Measurements from ENCODE around the gene MRPL38.

MRPL38 gene

DNA sequence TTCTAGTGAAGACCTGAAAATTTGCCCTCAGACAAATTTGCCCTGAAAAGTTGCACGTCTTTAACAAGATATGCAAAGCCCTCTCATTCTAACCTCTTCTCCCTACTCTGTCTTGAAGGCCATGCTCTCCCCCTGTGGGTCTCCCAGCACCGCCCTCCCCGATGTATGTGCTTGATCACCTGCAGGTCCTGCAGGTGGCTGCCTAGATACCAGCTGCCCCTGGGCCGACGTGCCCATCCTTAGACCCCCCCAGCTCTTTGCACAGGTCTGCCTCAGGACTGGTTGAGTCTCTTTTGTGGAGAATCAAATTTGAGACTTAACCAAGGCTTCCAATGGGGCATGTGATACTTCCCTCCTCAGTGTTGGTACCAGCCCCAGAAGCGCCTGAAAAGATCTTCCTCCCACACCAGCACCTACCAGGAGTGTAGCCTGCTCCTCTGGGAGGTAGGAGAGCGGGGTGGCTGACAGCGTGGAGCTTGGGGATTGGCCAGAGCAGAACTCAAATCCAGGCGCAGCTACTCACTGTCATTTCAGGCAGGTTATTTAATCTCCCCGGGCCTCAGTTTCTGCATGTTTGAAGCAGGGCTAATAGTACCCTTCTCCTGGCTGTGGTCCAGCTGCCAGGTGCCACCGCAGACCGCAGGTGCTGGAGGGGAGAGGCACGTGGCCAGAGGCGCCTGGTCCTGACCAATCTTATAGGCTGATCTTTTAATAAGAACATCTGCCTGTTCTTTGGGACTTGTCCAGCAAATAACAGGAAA lies 4.5 kb upstream of the MRPL38 start:
- no peak overlapping the region for H2AK5ac ChIP-seq (ENCODE audit: low read length)
- no peak overlapping the region for H3K23ac ChIP-seq (ENCODE audit: low read length)
- no peak overlapping the region for H4K12ac ChIP-seq (ENCODE audit: low read depth, low read length)
- no peak for DNase-seq
- H3K9ac ChIP-seq (ENCODE audit: low read length): peak overlapping the region; percentile 50
- no peak overlapping the region for H2BK120ac ChIP-seq (ENCODE audit: insufficient read depth, low read length, poor library complexity)
- H2BK5ac ChIP-seq (ENCODE audit: low read depth, low read length, poor library complexity): no peak overlapping the region
- no peak overlapping the region for H3K4ac ChIP-seq (ENCODE audit: low read depth, low read length)
- WGBS (ENCODE audit: extremely low coverage, insufficient coverage, insufficient read length): no CpG with 5 or more reads among the region's 14 CpGs
- H3K79me1 ChIP-seq (ENCODE audit: low read length): peaks cover 9% of the 10 kb centered on the region
- peaks cover 0 to 4% of the 10 kb centered on the region in 2 experiments for H3K36me3 ChIP-seq (ENCODE audit: control insufficient read depth in 1 of 2, insufficient read depth in 2 of 2, low read length in 2 of 2)
- no peak overlapping the region for H3K18ac ChIP-seq (ENCODE audit: low read length)
- no peak overlapping the region for H4K8ac ChIP-seq (ENCODE audit: low read depth, low read length)
- peaks cover 3% of the 10 kb centered on the region for H3K79me2 ChIP-seq (ENCODE audit: control insufficient read depth, insufficient read depth, low read length, poor library complexity)
- H3K4me3 ChIP-seq (ENCODE audit: low read depth, low read length): no peak overlapping the region
- H3K4me2 ChIP-seq (ENCODE audit: low read length): no peak overlapping the region
- H3K9me3 ChIP-seq (ENCODE audit: insufficient read depth, low read depth, low read length): no peaks in the 10 kb centered on the region
- no peak overlapping the region for H2AFZ ChIP-seq (ENCODE audit: insufficient read depth, low read length, poor library complexity)
- no peaks in the 10 kb centered on the region for H3K27me3 ChIP-seq (ENCODE audit: insufficient read depth, low read length)
- no peak overlapping the region for H2BK12ac ChIP-seq (ENCODE audit: low read length)
- H3K27ac ChIP-seq (ENCODE audit: low read depth, low read length): no peak overlapping the region
- H3K4me1 ChIP-seq (ENCODE audit: control insufficient read depth in 1 of 2, insufficient read depth in 2 of 2, low read length in 2 of 2): peaks cover 8 to 9% of the 10 kb centered on the region in 2 experiments
- H4K91ac ChIP-seq (ENCODE audit: low read depth, low read length): no peak overlapping the region
- no peak overlapping the region for H3K14ac ChIP-seq (ENCODE audit: low read length)

DNA sequence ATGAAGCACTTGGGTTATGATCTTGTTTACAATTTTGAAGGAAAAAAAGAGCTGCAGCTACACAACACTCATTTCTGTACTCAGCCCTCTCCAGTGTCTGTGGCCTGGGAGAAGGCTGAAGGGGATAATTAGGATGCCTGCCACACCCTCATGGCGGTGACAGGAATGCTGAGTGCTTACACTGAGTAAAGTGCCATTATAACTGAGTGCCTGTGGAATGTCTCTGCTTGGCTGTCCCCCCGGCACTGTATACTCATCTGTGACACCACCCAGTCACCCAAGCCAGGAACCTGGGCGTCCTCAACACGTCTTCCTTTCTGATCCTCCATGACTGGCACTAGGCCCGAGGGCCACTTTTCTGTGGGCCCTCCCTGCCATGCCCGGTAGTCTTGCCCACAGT lies 3.5 kb upstream of the MRPL38 start:
- no peak overlapping the region for H4K91ac ChIP-seq (ENCODE audit: low read depth, low read length)
- H3K4me1 ChIP-seq (ENCODE audit: control insufficient read depth in 1 of 2, insufficient read depth in 2 of 2, low read length in 2 of 2): peaks cover 12 to 13% of the 10 kb centered on the region in 2 experiments
- H3K79me2 ChIP-seq (ENCODE audit: control insufficient read depth, insufficient read depth, low read length, poor library complexity): peaks cover 6% of the 10 kb centered on the region
- H3K4me2 ChIP-seq (ENCODE audit: low read length): no peak overlapping the region
- no peak overlapping the region for H3K9ac ChIP-seq (ENCODE audit: low read length)
- no peaks in the 10 kb centered on the region for H3K27me3 ChIP-seq (ENCODE audit: insufficient read depth, low read length)
- no peak overlapping the region for H3K14ac ChIP-seq (ENCODE audit: low read length)
- no CpG with 5 or more reads among the region's 6 CpGs for WGBS (ENCODE audit: extremely low coverage, insufficient coverage, insufficient read length)
- H3K18ac ChIP-seq (ENCODE audit: low read length): no peak overlapping the region
- peak; percentile 95 to 97 for DNase-seq
- no peak overlapping the region for H2AFZ ChIP-seq (ENCODE audit: insufficient read depth, low read length, poor library complexity)
- H2BK5ac ChIP-seq (ENCODE audit: low read depth, low read length, poor library complexity): no peak overlapping the region
- no peak overlapping the region for H3K4me3 ChIP-seq (ENCODE audit: low read depth, low read length)
- H3K4ac ChIP-seq (ENCODE audit: low read depth, low read length): no peak overlapping the region
- peaks cover 9% of the 10 kb centered on the region for H3K79me1 ChIP-seq (ENCODE audit: low read length)
- H2BK120ac ChIP-seq (ENCODE audit: insufficient read depth, low read length, poor library complexity): no peak overlapping the region
- H3K27ac ChIP-seq (ENCODE audit: low read depth, low read length): no peak overlapping the region
- H4K8ac ChIP-seq (ENCODE audit: low read depth, low read length): no peak overlapping the region
- no peak overlapping the region for H4K12ac ChIP-seq (ENCODE audit: low read depth, low read length)
- no peak overlapping the region for H2AK5ac ChIP-seq (ENCODE audit: low read length)
- peaks cover 0 to 2% of the 10 kb centered on the region in 2 experiments for H3K36me3 ChIP-seq (ENCODE audit: control insufficient read depth in 1 of 2, insufficient read depth in 2 of 2, low read length in 2 of 2)
- H3K9me3 ChIP-seq (ENCODE audit: insufficient read depth, low read depth, low read length): no peaks in the 10 kb centered on the region
- no peak overlapping the region for H2BK12ac ChIP-seq (ENCODE audit: low read length)
- no peak overlapping the region for H3K23ac ChIP-seq (ENCODE audit: low read length)

DNA sequence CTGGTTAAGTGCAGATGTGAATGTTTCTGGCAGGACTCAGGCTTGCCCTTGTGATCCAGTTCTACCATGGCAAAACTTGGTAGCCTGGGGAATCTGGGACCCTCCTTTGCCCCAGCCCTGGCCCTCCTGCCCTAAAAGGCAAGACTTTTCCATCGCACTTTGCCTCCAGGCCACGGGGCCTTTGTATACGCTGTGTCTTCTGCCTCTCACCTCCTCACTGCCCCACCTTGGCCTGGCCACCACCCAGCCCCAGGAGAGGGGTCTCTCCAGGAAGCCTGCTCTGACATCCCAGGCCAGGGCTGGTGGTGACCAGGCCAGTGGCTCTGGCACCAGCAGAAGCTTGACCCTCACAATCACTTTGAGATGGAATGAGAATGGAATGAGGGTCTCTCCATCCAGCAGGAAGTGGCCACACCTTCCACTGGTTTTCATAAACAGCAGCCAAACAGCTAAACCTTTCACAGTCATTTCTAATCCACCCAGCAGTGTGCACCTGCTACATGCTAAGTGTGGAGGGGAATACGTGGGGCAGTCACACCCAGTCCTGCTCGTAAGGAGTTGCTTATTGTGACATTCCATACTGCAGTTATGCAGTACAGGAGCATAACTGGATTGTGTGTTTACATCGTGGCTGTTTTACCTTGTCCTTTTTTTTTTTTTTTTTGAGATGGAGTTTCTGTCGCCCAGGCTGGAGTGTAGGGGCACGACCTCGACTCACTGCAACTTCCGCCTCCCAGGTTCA lies 1.6 kb upstream of the MRPL38 start:
- Histone ChIP-seq H3K9me3 (ENCODE audit: insufficient read depth, low read depth, low read length) (no peaks in the 10 kb centered on the region), H2BK12ac (ENCODE audit: low read length) (peak overlapping the region; percentile 30), H3K79me2 (ENCODE audit: control insufficient read depth, insufficient read depth, low read length, poor library complexity) (peaks cover 6% of the 10 kb centered on the region), H3K23ac (ENCODE audit: low read length) (no peak overlapping the region), H2BK5ac (ENCODE audit: low read depth, low read length, poor library complexity) (no peak overlapping the region), H3K27me3 (ENCODE audit: insufficient read depth, low read length) (no peaks in the 10 kb centered on the region), H3K36me3 (ENCODE audit: control insufficient read depth in 1 of 2, insufficient read depth in 2 of 2, low read length in 2 of 2) (peaks cover 6 to 12% of the 10 kb centered on the region in 2 experiments), H2BK120ac (ENCODE audit: insufficient read depth, low read length, poor library complexity) (no peak overlapping the region), H4K8ac (ENCODE audit: low read depth, low read length) (no peak overlapping the region), H3K4me1 (ENCODE audit: control insufficient read depth in 1 of 2, insufficient read depth in 2 of 2, low read length in 2 of 2) (peaks cover 12 to 13% of the 10 kb centered on the region in 2 experiments), H3K14ac (ENCODE audit: low read length) (no peak overlapping the region), H4K91ac (ENCODE audit: low read depth, low read length) (peak overlapping the region; percentile 29), H3K9ac (ENCODE audit: low read length) (no peak overlapping the region), H3K4me3 (ENCODE audit: low read depth, low read length) (no peak overlapping the region), H3K18ac (ENCODE audit: low read length) (peak overlapping the region; percentile 9), H2AFZ (ENCODE audit: insufficient read depth, low read length, poor library complexity) (no peak overlapping the region), H3K4ac (ENCODE audit: low read depth, low read length) (no peak overlapping the region), H3K79me1 (ENCODE audit: low read length) (peaks cover 9% of the 10 kb centered on the region), H3K27ac (ENCODE audit: low read depth, low read length) (peak overlapping the region; percentile 4), H3K4me2 (ENCODE audit: low read length) (no peak overlapping the region), H2AK5ac (ENCODE audit: low read length) (peak overlapping the region; percentile 5), H4K12ac (ENCODE audit: low read depth, low read length) (no peak overlapping the region)
- DNase-seq: peak; percentile 39 to 57
- WGBS (ENCODE audit: extremely low coverage, insufficient coverage, insufficient read length): no CpG with 5 or more reads among the region's 10 CpGs

DNA sequence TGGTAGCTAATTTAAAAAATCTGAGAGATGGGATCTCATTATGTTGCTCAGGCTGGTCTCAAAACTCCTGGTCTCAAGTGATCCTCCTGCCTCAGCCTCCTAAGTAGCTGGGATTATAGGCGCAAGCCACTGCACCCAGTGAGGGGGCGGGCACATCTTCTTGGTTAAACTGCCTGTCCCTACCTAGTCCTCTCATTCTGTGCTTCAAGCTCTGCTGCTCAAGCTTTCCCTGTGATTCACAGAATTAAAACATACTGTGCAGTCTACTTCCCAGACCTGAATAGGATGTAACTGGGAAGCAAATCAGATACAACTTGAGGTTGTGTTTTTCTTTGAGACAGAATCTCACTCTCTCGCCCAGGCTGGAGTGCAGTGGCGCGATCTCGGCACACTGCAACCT lies 2.3 kb downstream of the MRPL38 start:
- Histone ChIP-seq H2BK120ac (ENCODE audit: insufficient read depth, low read length, poor library complexity) (no peak overlapping the region), H2BK5ac (ENCODE audit: low read depth, low read length, poor library complexity) (no peak overlapping the region), H3K27ac (ENCODE audit: low read depth, low read length) (no peak overlapping the region), H3K27me3 (ENCODE audit: insufficient read depth, low read length) (no peaks in the 10 kb centered on the region), H3K4me1 (ENCODE audit: control insufficient read depth in 1 of 2, insufficient read depth in 2 of 2, low read length in 2 of 2) (peaks cover 8% of the 10 kb centered on the region in 2 experiments), H3K36me3 (ENCODE audit: control insufficient read depth in 1 of 2, insufficient read depth in 2 of 2, low read length in 2 of 2) (peaks cover 38 to 50% of the 10 kb centered on the region in 2 experiments), H3K79me2 (ENCODE audit: control insufficient read depth, insufficient read depth, low read length, poor library complexity) (peaks cover 6% of the 10 kb centered on the region), H3K9me3 (ENCODE audit: insufficient read depth, low read depth, low read length) (no peaks in the 10 kb centered on the region), H3K23ac (ENCODE audit: low read length) (no peak overlapping the region), H2AFZ (ENCODE audit: insufficient read depth, low read length, poor library complexity) (no peak overlapping the region), H2BK12ac (ENCODE audit: low read length) (no peak overlapping the region), H3K18ac (ENCODE audit: low read length) (no peak overlapping the region), H3K4ac (ENCODE audit: low read depth, low read length) (no peak overlapping the region), H4K12ac (ENCODE audit: low read depth, low read length) (no peak overlapping the region), H4K8ac (ENCODE audit: low read depth, low read length) (no peak overlapping the region), H3K9ac (ENCODE audit: low read length) (no peak overlapping the region), H3K4me2 (ENCODE audit: low read length) (no peak overlapping the region), H2AK5ac (ENCODE audit: low read length) (no peak overlapping the region), H4K91ac (ENCODE audit: low read depth, low read length) (no peak overlapping the region), H3K79me1 (ENCODE audit: low read length) (peaks cover 7% of the 10 kb centered on the region), H3K4me3 (ENCODE audit: low read depth, low read length) (no peak overlapping the region), H3K14ac (ENCODE audit: low read length) (no peak overlapping the region)
- no peak for DNase-seq
- no CpG with 5 or more reads among the region's 6 CpGs for WGBS (ENCODE audit: extremely low coverage, insufficient coverage, insufficient read length)

All from trophoblast cell (in vitro differentiated cells and primary cell).